Lung (tissue), 12 donors: ENCODE results near the gene ALKBH2. TPM values are rescaled to one million over a fixed set of nuclear protein-coding genes. Genes with fewer than 3 reads are reported as not detected.

ENCODE experiments used
- ATAC-seq: fragments of 200-7000 bp; cut with Tn5 transposase; one replicate; pipeline ENCODE4 v1.9.1; 2020; ENCODE audit warnings: moderate number of reproducible peaks; ENCODE audit not compliant: insufficient read depth, low FRiP score
- DNase-seq, 3 donors: peaks; one replicate each; pipeline ENCODE4 v3.0.0-alpha.2; 2013 to 2017
- H3K27ac ChIP-seq, 2 donors: one replicate each; pipeline ENCODE4 v1.5.1; 2013; ENCODE audit warnings: mild to moderate bottlenecking in 2 of 2, moderate library complexity in 2 of 2, control low read depth in 1 of 2, inconsistent platforms in 1 of 2, low read depth in 1 of 2, low read length in 1 of 2
- H3K27me3 ChIP-seq, 3 donors: one replicate each; pipeline ENCODE4 v1.5.1; 2013; ENCODE audit warnings: low read length in 2 of 3; ENCODE audit not compliant: control insufficient read depth in 3 of 3, insufficient read depth in 3 of 3
- H3K36me3 ChIP-seq, 4 donors: one replicate each; pipeline ENCODE4 v1.5.1; 2013; ENCODE audit warnings: low read length in 4 of 4, mild to moderate bottlenecking in 1 of 4, moderate library complexity in 1 of 4; ENCODE audit not compliant: control insufficient read depth in 4 of 4, insufficient read depth in 4 of 4
- H3K4me1 ChIP-seq, 5 donors: one replicate each; pipeline ENCODE4 v1.5.1; 2013; ENCODE audit warnings: low read length in 5 of 5, mild to moderate bottlenecking in 2 of 5, moderate library complexity in 1 of 5; ENCODE audit not compliant: control insufficient read depth in 5 of 5, insufficient read depth in 5 of 5
- H3K4me3 ChIP-seq: one replicate; pipeline ENCODE4 v1.5.1; 2013; ENCODE audit warnings: mild to moderate bottlenecking, control low read depth, moderate library complexity
- H3K9ac ChIP-seq, 2 donors: one replicate each; pipeline ENCODE4 v1.5.1; 2013; ENCODE audit warnings: low read length in 2 of 2, control low read depth in 1 of 2; ENCODE audit not compliant: insufficient read depth in 1 of 2
- H3K9me3 ChIP-seq, 4 donors: one replicate each; pipeline ENCODE4 v1.5.1; 2013; ENCODE audit warnings: low read length in 3 of 4, mild to moderate bottlenecking in 1 of 4, moderate library complexity in 1 of 4; ENCODE audit not compliant: control insufficient read depth in 4 of 4, insufficient read depth in 3 of 4
- CTCF ChIP-seq: IDR thresholded peaks from 2 replicates; pipeline ENCODE4 v1.5.1; 2012; ENCODE audit warnings: mild to moderate bottlenecking; ENCODE audit errors: control extremely low read depth, extremely low read depth
- WGBS, 2 donors: extraction: QIAGEN DNeasy Blood & Tissue Kit; methylation state at CpG; one replicate each; pipeline ENCODE4 v1.1.7; 2013; 5-methylcytosine and 5-hydroxymethylcytosine counted together
- polyA plus RNA-seq, 2 donors: library from polyadenylated mRNA; stranded (reverse); fragments of 200-250 nt; gene quantifications; one replicate each; pipeline ENCODE4 v1.2.1, GENCODE V29; 2013
- total RNA-seq, 2 donors: library from RNA; depleted of rRNA in 1 of 2; stranded (reverse); fragments of >200 nt in 1 of 2; gene quantifications; one replicate each; pipeline ENCODE4 v1.2.1, GENCODE V29; 2014 to 2021
- donor health status: control.
- donor health status: control.
- donor health status: Bipolar disorder and iron deficiency.
- donor health status: healthy.
- donor health status: DM: yes; HTN: yes; CAD: no.

Gene ALKBH2
- total and polyA plus RNA-seq, 4 donors, result 10.7 to 42.5 (median 19.1) TPM

- no peak overlapping the region for H3K9ac ChIP-seq
- no peaks in the 10 kb centered on the region for H3K27me3 ChIP-seq
- no peak for ATAC-seq
- H3K4me3 ChIP-seq, result no peak overlapping the region
- no peak for DNase-seq
- no peak for TF ChIP-seq CTCF
- peak overlapping the region in 1 of 2 donors; percentile 92 for H3K27ac ChIP-seq
- H3K36me3 ChIP-seq, result peaks cover 0 to 6% (median 3%) of the 10 kb centered on the region in 4 donors
- 84 to 95% methylated on average over 5 of the region's 5 CpGs for WGBS, 2 donors
- no peaks in the 10 kb centered on the region for H3K9me3 ChIP-seq
- H3K4me1 ChIP-seq, result peaks cover 7 to 27% (median 10%) of the 10 kb centered on the region in 5 donors
Observed at GRCh38 chr12:109113661-109114321, 20.5 kb upstream of the ALKBH2 start.

- 82 to 84% methylated on average over 11 of the region's 11 CpGs for WGBS, 2 donors
- Histone ChIP-seq H3K9ac (no peak overlapping the region), H3K27ac (peak overlapping the region; percentile 47 to 92), H3K4me3 (no peak overlapping the region), H3K9me3 (no peaks in the 10 kb centered on the region), H3K36me3 (peaks cover 2 to 12% (median 7%) of the 10 kb centered on the region in 4 donors), H3K4me1 (peaks cover 7 to 27% (median 10%) of the 10 kb centered on the region in 5 donors), H3K27me3 (no peaks in the 10 kb centered on the region)
- DNase-seq (no peak), ATAC-seq (no peak)
- no peak for TF ChIP-seq CTCF
Observed at GRCh38 chr12:109112720-109113465, 19.6 kb upstream of the ALKBH2 start.

- TF ChIP-seq CTCF, result no peak
- peak; percentile 91 to 95 (median 94) for DNase-seq
- Histone ChIP-seq H3K9ac (peak overlapping the region in 1 of 2 donors; percentile 55), H3K36me3 (peaks cover 6 to 18% (median 11%) of the 10 kb centered on the region in 4 donors), H3K9me3 (no peaks in the 10 kb centered on the region), H3K27me3 (no peaks in the 10 kb centered on the region), H3K4me3 (peak overlapping the region; percentile 50), H3K4me1 (peaks cover 6 to 27% (median 9%) of the 10 kb centered on the region in 5 donors), H3K27ac (peak overlapping the region; percentile 91 to 96)
- ATAC-seq, result peak; percentile 93
- WGBS, 2 donors, result 17 to 44% methylated on average over 28 of the region's 28 CpGs
Observed at GRCh38 chr12:109110988-109111495, 17.8 kb upstream of the ALKBH2 start.
